ENCODE results near the gene NOL12.

DNA sequence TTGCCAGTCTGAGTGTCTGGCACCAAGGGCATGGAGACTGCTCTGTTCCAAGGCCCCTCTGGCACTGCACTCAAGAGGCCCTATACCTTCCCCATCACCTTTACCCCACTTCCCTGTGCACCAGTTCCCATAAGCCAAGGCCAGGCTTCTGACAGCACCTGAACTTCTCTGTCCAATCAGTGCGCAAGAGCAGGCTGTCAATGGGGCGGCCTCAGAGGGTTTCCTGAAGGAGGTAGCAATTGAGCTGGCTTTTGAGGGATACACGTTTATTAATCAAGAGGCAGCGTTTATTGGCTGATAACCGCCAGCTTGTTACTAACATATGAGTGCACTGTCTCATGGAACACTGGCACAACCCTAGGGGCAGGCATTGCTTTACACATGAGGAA, 44.6 kb upstream of the NOL12 start:
- TF ChIP-seq, protein P1, sequence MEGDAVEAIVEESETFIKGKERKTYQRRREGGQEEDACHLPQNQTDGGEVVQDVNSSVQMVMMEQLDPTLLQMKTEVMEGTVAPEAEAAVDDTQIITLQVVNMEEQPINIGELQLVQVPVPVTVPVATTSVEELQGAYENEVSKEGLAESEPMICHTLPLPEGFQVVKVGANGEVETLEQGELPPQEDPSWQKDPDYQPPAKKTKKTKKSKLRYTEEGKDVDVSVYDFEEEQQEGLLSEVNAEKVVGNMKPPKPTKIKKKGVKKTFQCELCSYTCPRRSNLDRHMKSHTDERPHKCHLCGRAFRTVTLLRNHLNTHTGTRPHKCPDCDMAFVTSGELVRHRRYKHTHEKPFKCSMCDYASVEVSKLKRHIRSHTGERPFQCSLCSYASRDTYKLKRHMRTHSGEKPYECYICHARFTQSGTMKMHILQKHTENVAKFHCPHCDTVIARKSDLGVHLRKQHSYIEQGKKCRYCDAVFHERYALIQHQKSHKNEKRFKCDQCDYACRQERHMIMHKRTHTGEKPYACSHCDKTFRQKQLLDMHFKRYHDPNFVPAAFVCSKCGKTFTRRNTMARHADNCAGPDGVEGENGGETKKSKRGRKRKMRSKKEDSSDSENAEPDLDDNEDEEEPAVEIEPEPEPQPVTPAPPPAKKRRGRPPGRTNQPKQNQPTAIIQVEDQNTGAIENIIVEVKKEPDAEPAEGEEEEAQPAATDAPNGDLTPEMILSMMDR (IDR thresholded peaks at IDR 0.05), result no peak
- no peak for TF ChIP-seq POLR2A (IDR thresholded peaks at IDR 0.05; ENCODE audit: low read depth)

All from esophagus muscularis mucosa (tissue), 3 donors.